ENCODE measurements around the gene RAB28. TPM values are rescaled to one million over a fixed set of nuclear protein-coding genes. Genes with fewer than 3 reads are reported as not detected.

Gene RAB28
- total RNA-seq, 4 donors from 2014 or later, result 5.8 to 19.5 (median 14.2) TPM

GRCh38 chr4:13328591-13328990 lies 155.5 kb downstream of the RAB28 start:
- DNase-seq, result no peak
- H3K36me3 ChIP-seq, result no peaks in the 10 kb centered on the region
- WGBS, 2 donors, result 82 to 92% methylated on average over 2 of the region's 2 CpGs
- H3K4me3 ChIP-seq, result no peak overlapping the region
- H3K4me1 ChIP-seq, result no peaks in the 10 kb centered on the region
- intact Hi-C loops (cut with DNase I), result no loop called here
- H3K27me3 ChIP-seq, result no peaks in the 10 kb centered on the region
- TF ChIP-seq CTCF (IDR thresholded peaks at IDR 0.05) (no peak), POLR2A (IDR thresholded peaks at IDR 0.05) (no peak)
- no peaks in the 10 kb centered on the region for H3K9me3 ChIP-seq
- H3K27ac ChIP-seq, result no peak overlapping the region

GRCh38 chr4:13327991-13328390 lies 156.1 kb downstream of the RAB28 start:
- H3K27ac ChIP-seq, result no peak overlapping the region
- no peak for TF ChIP-seq POLR2A (IDR thresholded peaks at IDR 0.05)
- TF ChIP-seq CTCF (IDR thresholded peaks at IDR 0.05), result no peak
- DNase-seq, result no peak
- 83 to 93% methylated on average over 3 of the region's 3 CpGs for WGBS, 2 donors
- intact Hi-C loops (cut with DNase I), result no loop called here
- peaks cover 0 to under 1% (median 0%) of the 10 kb centered on the region in 3 donors for H3K36me3 ChIP-seq
- no peaks in the 10 kb centered on the region for H3K9me3 ChIP-seq
- no peak overlapping the region for H3K4me3 ChIP-seq
- no peaks in the 10 kb centered on the region for H3K4me1 ChIP-seq
- H3K27me3 ChIP-seq, result no peaks in the 10 kb centered on the region

GRCh38 chr4:13325744-13326143 lies 158.4 kb downstream of the RAB28 start:
- WGBS, 2 donors, result 36 to 62% methylated on average over 3 of the region's 3 CpGs
- no peak for DNase-seq
- Histone ChIP-seq H3K27ac (no peak overlapping the region), H3K27me3 (no peaks in the 10 kb centered on the region), H3K36me3 (peaks cover 0 to 7% (median 0%) of the 10 kb centered on the region in 3 donors), H3K9me3 (no peaks in the 10 kb centered on the region), H3K4me1 (no peaks in the 10 kb centered on the region), H3K4me3 (no peak overlapping the region)
- TF ChIP-seq CTCF (IDR thresholded peaks at IDR 0.05) (no peak), POLR2A (IDR thresholded peaks at IDR 0.05) (no peak)
- intact Hi-C loops (cut with DNase I), result no loop called here

- Histone ChIP-seq H3K4me3 (no peak overlapping the region), H3K36me3 (peaks cover 0 to 7% (median 0%) of the 10 kb centered on the region in 3 donors), H3K27ac (no peak overlapping the region), H3K27me3 (no peaks in the 10 kb centered on the region), H3K9me3 (no peaks in the 10 kb centered on the region), H3K4me1 (no peaks in the 10 kb centered on the region)
- TF ChIP-seq POLR2A (IDR thresholded peaks at IDR 0.05), result no peak
- TF ChIP-seq CTCF (IDR thresholded peaks at IDR 0.05), result no peak
- no peak for DNase-seq
- intact Hi-C loops (cut with DNase I), result no loop called here
- 84 to 87% methylated on average over 3 of the region's 3 CpGs for WGBS, 2 donors
Observed at GRCh38 chr4:13323921-13324320, 160.2 kb downstream of the RAB28 start.

- DNase-seq, result no peak
- Histone ChIP-seq H3K4me3 (no peak overlapping the region), H3K4me1 (no peaks in the 10 kb centered on the region), H3K36me3 (peaks cover 0 to 7% (median 0%) of the 10 kb centered on the region in 3 donors), H3K27ac (no peak overlapping the region), H3K9me3 (no peaks in the 10 kb centered on the region), H3K27me3 (no peaks in the 10 kb centered on the region)
- intact Hi-C loops (cut with DNase I), result no loop called here
- TF ChIP-seq CTCF (IDR thresholded peaks at IDR 0.05) (no peak), POLR2A (IDR thresholded peaks at IDR 0.05) (no peak)
Observed at GRCh38 chr4:13322681-13323101, 161.4 kb downstream of the RAB28 start.

Other genes starting within 250 kb of the RAB28 start
- under 1 TPM in 2 of 4 donors, not detected in 2; 0.19 to 0.62 TPM for gene NKX3-2, start 60.2 kb upstream of the RAB28 start, total RNA-seq
- 10 to 100 TPM; 15.0 to 37.0 (median 25.6) TPM for gene BOD1L1, start 143.4 kb upstream of the RAB28 start, total RNA-seq